ENCODE results near the gene FAM163A.

FAM163A gene

GRCh38 chr1:179865377-179865776, 122.3 kb downstream of the FAM163A start:
- DNase-seq, result no peak
